ENCODE results near the gene MARVELD3.

The MARVELD3 gene

DNA sequence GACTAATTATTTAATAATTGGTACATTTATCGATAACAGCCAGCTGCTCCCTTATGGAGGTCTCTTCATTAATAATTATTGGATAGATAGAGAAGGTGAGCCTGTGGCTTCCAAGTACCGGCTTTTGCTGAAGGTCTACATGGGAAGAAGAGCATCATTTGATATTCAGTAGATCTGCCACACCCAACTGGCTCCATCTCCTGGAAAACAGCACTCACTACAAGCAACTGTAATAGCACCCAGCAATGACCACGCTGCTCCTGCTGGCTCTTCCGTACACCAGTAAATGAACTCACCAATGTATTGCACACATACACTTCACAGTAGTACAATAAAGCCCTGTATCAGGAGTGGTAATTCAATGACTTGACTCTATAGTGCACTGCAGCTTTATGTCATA is 19.5 kb downstream of the MARVELD3 start:
- DNase-seq (ENCODE audit: extremely low read depth, low read depth): no peak
- TF ChIP-seq, protein P1, sequence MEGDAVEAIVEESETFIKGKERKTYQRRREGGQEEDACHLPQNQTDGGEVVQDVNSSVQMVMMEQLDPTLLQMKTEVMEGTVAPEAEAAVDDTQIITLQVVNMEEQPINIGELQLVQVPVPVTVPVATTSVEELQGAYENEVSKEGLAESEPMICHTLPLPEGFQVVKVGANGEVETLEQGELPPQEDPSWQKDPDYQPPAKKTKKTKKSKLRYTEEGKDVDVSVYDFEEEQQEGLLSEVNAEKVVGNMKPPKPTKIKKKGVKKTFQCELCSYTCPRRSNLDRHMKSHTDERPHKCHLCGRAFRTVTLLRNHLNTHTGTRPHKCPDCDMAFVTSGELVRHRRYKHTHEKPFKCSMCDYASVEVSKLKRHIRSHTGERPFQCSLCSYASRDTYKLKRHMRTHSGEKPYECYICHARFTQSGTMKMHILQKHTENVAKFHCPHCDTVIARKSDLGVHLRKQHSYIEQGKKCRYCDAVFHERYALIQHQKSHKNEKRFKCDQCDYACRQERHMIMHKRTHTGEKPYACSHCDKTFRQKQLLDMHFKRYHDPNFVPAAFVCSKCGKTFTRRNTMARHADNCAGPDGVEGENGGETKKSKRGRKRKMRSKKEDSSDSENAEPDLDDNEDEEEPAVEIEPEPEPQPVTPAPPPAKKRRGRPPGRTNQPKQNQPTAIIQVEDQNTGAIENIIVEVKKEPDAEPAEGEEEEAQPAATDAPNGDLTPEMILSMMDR (IDR thresholded peaks at IDR 0.05; ENCODE audit: low read depth, low read length): peak; percentile 15

- TF ChIP-seq, protein P1 (IDR thresholded peaks at IDR 0.05; ENCODE audit: low read depth, low read length): no peak
- no peak for DNase-seq (ENCODE audit: extremely low read depth, low read depth)
These were observed 21.4 kb downstream of the MARVELD3 start for GRCh38 chr16:71647391-71647790.

- DNase-seq (ENCODE audit: extremely low read depth, low read depth): no peak
- TF ChIP-seq, protein P1 (IDR thresholded peaks at IDR 0.05; ENCODE audit: low read depth, low read length): no peak
These were observed 22.2 kb downstream of the MARVELD3 start for GRCh38 chr16:71648162-71648561.

DNA sequence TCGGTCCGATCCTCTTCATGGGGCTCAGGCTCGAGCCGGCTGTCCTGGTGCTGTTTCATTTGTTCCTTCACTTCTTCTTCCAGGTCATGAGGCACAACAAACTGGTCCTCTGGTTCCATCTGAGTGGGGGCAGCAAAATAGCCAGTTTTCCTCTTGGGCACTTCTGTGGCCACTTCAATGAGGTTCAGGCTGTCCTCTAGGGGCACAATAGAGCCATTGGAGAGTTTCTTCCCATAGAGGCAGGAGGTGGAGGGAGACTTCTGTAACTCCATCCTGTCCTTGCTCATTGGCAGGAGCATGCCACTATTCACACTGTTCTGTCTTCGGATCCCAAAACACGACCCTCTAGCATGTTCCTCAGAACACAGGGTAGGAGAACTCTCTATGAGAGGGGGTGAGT is 22.9 kb downstream of the MARVELD3 start:
- DNase-seq (ENCODE audit: extremely low read depth, low read depth): no peak
- TF ChIP-seq, protein P1 (IDR thresholded peaks at IDR 0.05; ENCODE audit: low read depth, low read length): peak; percentile 21

- TF ChIP-seq, protein P1 (IDR thresholded peaks at IDR 0.05; ENCODE audit: low read depth, low read length): no peak
- DNase-seq (ENCODE audit: extremely low read depth, low read depth): no peak
These were observed 23.7 kb downstream of the MARVELD3 start for GRCh38 chr16:71649704-71650103.

DNA sequence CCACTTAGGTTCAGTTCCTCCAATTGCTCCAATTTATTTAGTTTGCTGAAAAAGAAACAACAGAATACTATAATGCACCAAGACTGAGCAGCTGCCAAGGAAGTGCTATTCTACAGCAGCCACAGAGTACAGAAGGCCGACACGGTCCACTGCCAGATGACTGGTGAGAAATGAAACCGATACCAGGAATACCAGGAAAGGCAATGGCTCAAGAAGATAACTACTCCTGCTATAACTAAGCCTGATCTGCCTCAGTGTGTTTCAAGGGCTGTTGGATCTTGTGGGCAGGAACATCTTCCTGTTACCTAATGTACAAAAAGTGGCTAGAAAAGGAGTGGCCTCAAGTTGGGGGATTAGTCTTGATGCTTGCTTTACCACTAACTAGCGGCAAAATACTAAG is 32.8 kb downstream of the MARVELD3 start:
- no peak for DNase-seq (ENCODE audit: extremely low read depth, low read depth)

DNA sequence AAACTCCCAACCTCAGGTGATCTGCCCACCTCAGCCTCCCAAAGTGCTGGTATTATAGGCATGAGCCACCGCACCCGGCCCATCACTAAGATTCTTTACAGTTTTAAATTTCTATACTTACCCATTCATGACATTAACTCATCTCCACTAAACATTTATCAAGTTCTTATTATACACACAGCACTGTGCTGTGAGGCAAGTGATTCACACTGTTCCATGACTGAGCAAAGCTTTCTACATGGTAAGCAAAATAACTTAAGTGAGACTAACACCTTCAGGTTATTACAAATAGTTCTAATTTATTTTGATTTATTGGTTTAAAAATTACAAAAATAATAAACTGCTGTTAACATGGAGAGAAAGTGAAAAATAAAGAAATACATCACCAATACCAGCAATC is 33.5 kb downstream of the MARVELD3 start:
- TF ChIP-seq, protein P1 (IDR thresholded peaks at IDR 0.05; ENCODE audit: low read depth, low read length): no peak
- no peak for DNase-seq (ENCODE audit: extremely low read depth, low read depth)

More for the DNA sequence above, 32.8 kb downstream of the MARVELD3 start:
- TF ChIP-seq, protein P1 (IDR thresholded peaks at IDR 0.05; ENCODE audit: low read depth, low read length): no peak

All from AG09319 (cell line).